Stimulated activated CD8-positive, alpha-beta memory T cell treated with anti-CD3 and anti-CD28 coated beads, Interleukin-12 subunit alpha, Interleukin-12 subunit beta, amount 100 ng/mL, for 24 hours (primary cell): ENCODE measurements around the gene BRCA2.

Experiments used
- DNase-seq: peaks from one replicate; pipeline ENCODE4 v3.0.0-alpha.2; 2020; ENCODE audit errors: extremely low read depth

Gene BRCA2

GRCh38 chr13:32429433-32429909 is 114.2 kb downstream of the BRCA2 start:
- DNase-seq: no peak

- DNase-seq: no peak
Observed at GRCh38 chr13:32430018-32430747, 114.9 kb downstream of the BRCA2 start.

GRCh38 chr13:32431361-32431760 is 116.1 kb downstream of the BRCA2 start:
- DNase-seq: no peak

GRCh38 chr13:32432856-32433255 is 117.5 kb downstream of the BRCA2 start:
- no peak for DNase-seq

GRCh38 chr13:32438871-32439270 is 123.6 kb downstream of the BRCA2 start:
- no peak for DNase-seq

- DNase-seq: no peak
Observed at GRCh38 chr13:32443111-32443510, 127.8 kb downstream of the BRCA2 start.

- DNase-seq: no peak
Observed at GRCh38 chr13:32445461-32445860, 130.2 kb downstream of the BRCA2 start.

GRCh38 chr13:32446220-32446619 is 130.9 kb downstream of the BRCA2 start:
- DNase-seq: no peak

- DNase-seq: no peak
Observed at GRCh38 chr13:32446773-32447465, 131.6 kb downstream of the BRCA2 start.

- DNase-seq: no peak
Observed at GRCh38 chr13:32447894-32448623, 132.8 kb downstream of the BRCA2 start.

- no peak for DNase-seq
Observed at GRCh38 chr13:32448972-32449371, 133.7 kb downstream of the BRCA2 start.
